ENCODE measurements around the gene ASB11.
A peak's percentile ranks its signal among the peaks of the same experiment; 100 is the strongest.

The ASB11 gene

DNA sequence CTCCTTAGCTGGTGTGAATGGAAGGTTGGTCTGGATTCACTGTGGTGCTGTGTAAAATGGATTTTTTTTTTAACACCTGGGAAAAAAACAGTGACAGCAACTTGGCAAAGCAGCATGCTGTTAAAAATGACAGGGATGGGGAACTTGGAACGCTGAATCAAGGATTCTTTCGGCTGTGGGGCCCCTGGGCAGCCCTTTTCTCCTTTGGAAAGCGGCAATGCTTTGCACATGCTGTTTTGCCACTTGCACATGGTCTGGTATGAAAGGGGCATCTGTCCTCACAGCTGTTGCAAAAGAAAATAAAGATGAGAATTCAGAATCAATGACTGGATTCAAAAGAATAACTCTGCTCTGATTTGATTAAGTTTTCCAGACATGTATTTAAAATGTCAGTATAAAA lies 30.5 kb upstream of the ASB11 start:
- H3K4me3 ChIP-seq (ENCODE audit: control insufficient read depth, low read depth, low read length) = no peak overlapping the region
- TF ChIP-seq, protein P1, sequence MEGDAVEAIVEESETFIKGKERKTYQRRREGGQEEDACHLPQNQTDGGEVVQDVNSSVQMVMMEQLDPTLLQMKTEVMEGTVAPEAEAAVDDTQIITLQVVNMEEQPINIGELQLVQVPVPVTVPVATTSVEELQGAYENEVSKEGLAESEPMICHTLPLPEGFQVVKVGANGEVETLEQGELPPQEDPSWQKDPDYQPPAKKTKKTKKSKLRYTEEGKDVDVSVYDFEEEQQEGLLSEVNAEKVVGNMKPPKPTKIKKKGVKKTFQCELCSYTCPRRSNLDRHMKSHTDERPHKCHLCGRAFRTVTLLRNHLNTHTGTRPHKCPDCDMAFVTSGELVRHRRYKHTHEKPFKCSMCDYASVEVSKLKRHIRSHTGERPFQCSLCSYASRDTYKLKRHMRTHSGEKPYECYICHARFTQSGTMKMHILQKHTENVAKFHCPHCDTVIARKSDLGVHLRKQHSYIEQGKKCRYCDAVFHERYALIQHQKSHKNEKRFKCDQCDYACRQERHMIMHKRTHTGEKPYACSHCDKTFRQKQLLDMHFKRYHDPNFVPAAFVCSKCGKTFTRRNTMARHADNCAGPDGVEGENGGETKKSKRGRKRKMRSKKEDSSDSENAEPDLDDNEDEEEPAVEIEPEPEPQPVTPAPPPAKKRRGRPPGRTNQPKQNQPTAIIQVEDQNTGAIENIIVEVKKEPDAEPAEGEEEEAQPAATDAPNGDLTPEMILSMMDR (IDR thresholded peaks at IDR 0.05; ENCODE audit: control insufficient read depth, insufficient read depth, low read depth, low read length, missing control alignments) = no peak
- DNase-seq (ENCODE audit: low read depth) = no peak

DNA sequence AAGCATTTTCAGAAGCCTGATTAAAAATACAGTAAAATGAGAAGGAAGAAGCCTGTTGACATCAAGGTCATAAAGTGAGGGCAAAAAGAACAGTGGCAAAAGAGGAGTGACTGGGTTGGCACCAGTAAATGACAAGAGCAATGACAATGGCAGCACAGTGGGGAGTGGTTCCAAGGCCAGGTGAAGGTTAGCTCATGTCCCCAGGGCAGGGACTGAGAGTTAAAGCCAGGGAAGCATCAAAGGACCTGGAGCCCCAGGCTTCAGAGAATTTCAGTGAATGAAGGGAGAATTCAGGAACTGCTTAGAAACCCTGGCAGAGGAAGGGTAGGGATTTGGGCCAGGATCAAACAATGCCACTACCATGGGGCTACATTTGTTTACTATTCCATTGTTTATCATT lies 28.7 kb upstream of the ASB11 start:
- H3K4me3 ChIP-seq (ENCODE audit: control insufficient read depth, low read depth, low read length) = no peak overlapping the region
- no peak for DNase-seq (ENCODE audit: low read depth)
- TF ChIP-seq, protein P1 (IDR thresholded peaks at IDR 0.05; ENCODE audit: control insufficient read depth, insufficient read depth, low read depth, low read length, missing control alignments) = no peak

DNA sequence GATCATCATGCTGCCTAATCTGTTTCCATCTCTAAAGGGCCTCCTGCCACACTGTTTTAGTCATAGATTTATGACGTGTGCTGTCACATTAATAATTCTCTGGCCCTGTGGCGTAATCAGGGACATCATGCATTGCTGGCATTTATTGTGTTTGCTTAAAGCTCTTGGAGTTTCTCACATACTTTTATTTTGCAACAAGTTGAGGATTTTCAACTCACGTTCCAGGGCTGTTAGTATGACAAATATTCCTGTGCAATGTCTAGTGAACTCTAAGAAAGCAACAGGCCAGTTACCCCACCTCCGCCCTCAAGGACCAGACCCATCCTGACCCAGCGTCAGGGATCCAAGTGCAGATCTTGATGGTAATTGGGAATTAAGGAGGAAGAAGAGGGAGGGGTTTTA lies 27.6 kb upstream of the ASB11 start:
- TF ChIP-seq, protein P1 (IDR thresholded peaks at IDR 0.05; ENCODE audit: control insufficient read depth, insufficient read depth, low read depth, low read length, missing control alignments) = no peak
- H3K4me3 ChIP-seq (ENCODE audit: control insufficient read depth, low read depth, low read length) = no peak overlapping the region
- DNase-seq (ENCODE audit: low read depth) = peak; percentile 31

DNA sequence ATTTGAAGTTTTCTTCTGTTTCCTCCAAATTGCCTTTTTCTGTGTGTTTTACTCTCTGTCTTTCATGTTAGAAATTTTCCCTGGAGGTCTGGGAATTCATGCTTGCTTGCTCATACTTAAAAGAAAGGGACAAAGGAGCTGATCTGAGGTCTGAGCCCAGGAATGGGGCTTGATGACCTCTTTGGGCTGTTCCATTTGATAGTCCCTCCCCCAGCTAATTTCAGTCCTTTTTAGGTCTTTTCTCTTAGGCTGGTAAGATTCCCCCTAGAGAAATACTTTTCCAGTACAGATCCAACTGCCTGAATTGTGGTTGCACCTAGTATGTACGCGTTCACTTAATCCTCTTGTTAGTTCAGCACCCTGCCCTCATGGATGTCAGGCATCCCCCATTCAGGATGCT lies 25.4 kb upstream of the ASB11 start:
- H3K4me3 ChIP-seq (ENCODE audit: control insufficient read depth, low read depth, low read length) = no peak overlapping the region

DNA sequence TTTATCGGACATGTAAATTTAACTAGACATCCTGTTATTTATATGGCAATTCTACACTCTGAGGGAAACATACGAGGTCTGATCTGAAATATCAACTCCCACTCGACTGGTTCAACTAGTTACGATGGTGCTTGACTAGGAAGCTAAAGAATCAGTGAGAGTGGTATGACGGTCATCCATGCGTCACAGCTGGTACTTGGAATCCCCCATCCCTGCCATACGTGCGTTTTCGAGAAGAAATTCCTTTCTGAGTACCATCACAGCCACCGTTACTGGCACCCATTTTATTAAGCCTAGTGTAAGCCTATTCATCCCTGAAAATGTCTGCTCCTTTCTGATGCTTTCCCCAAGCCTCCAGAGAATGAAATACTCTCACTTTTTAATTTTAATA lies 20.6 kb upstream of the ASB11 start:
- H3K4me3 ChIP-seq (ENCODE audit: control insufficient read depth, low read depth, low read length) = peak overlapping the region; percentile 33
- TF ChIP-seq, protein P1 (IDR thresholded peaks at IDR 0.05; ENCODE audit: control insufficient read depth, insufficient read depth, low read depth, low read length, missing control alignments) = no peak
- DNase-seq (ENCODE audit: low read depth) = peak; percentile 2

More for the DNA sequence above, 25.4 kb upstream of the ASB11 start:
- DNase-seq (ENCODE audit: low read depth) = no peak
- TF ChIP-seq, protein P1 (IDR thresholded peaks at IDR 0.05; ENCODE audit: control insufficient read depth, insufficient read depth, low read depth, low read length, missing control alignments) = no peak

DNA sequence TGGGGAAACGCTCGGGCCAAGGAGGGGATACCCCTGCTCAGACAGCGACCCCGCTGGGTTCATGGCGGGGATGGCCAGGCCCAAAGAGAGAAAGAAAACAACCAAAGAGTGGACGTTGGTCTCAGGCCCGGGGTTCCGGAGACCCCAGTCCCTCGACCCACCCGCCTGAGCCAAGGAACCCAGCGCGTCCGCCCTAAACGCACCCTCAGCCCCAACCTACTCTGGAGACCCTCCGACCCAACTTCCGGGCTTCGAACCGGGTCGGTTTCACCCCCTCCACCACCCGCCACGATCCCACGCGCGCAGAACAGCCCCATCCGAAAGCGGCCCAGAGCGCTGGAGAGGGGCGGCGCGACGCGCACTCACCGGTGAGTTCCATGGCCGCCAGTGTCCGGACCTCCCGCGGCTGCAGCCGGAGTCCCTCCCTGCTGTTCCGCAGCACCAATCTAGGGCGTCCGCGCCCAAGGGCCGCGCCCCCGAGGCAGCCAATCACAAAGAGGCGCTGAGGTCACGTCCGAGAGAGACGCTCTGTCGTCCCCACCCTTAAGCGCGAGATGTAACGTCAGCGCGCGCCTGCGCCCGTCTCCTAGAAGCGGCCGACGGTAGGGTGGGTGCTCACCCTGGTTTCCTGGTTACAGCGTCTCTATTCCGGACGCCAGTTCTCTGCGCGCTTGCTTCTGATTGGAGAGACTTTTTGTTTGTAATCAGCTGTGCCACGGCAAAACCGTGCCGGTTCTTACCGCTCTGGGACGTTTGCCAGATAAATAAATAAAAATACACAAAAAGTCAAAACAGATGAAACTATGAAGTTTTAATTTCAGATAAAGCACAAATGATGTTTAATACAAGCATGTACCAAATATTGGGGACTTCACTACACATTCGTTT lies 19.9 kb upstream of the ASB11 start, which contains the start of gene PIGA:
Gene PIGA (minus strand): TSS at position 389 of the 888 bp plus-strand sequence. CDS start 3,593 bp downstream, outside the sequence.
- H3K4me3 ChIP-seq (ENCODE audit: control insufficient read depth, low read depth, low read length) = peak within 1 kb of the TSS; percentile 77
- peak; percentile 83 for DNase-seq (ENCODE audit: low read depth)
- TF ChIP-seq, protein P1 (IDR thresholded peaks at IDR 0.05; ENCODE audit: control insufficient read depth, insufficient read depth, low read depth, low read length, missing control alignments) = no peak

Measured in AG09309 (cell line).